Omental fat pad (tissue), 4 donors: Measurements from ENCODE around the gene TOM1L2. TPM values are rescaled to one million over a fixed set of nuclear protein-coding genes. Genes with fewer than 3 reads are reported as not detected.

Experiments used
- ATAC-seq: fragments of 150-250 bp; one replicate; pipeline ENCODE4 v1.9.1; 2016; ENCODE audit warnings: mild to moderate bottlenecking, moderate library complexity; ENCODE audit not compliant: low FRiP score
- DNase-seq: peaks from one replicate; pipeline ENCODE4 v3.0.0-alpha.2; 2019; ENCODE audit warnings: low spot score
- CTCF ChIP-seq, 3 donors: fragments of 450-650 bp; IDR thresholded peaks; one replicate each; pipeline ENCODE4 v1.5.1; 2016 to 2017; ENCODE audit warnings: antibody characterized with exemption in 3 of 3, mild to moderate bottlenecking in 3 of 3, moderate library complexity in 2 of 3
- total RNA-seq, 4 donors: library from RNA; depleted of rRNA; stranded (reverse); fragments of >200 nt; gene quantifications; one replicate each; pipeline ENCODE4 v1.1.0, GENCODE V29; 2016

The TOM1L2 gene
- total RNA-seq, 4 donors from 2014 or later, result 25.9 to 30.3 (median 27.6) TPM

- no peak for ATAC-seq
- no peak for TF ChIP-seq CTCF (IDR thresholded peaks at IDR 0.05)
- no peak for DNase-seq
Observed at GRCh38 chr17:17842111-17842876, 129.9 kb downstream of the TOM1L2 start.

GRCh38 chr17:17841601-17842025 is 130.6 kb downstream of the TOM1L2 start:
- no peak for TF ChIP-seq CTCF (IDR thresholded peaks at IDR 0.05)
- no peak for DNase-seq

GRCh38 chr17:17840751-17841591 is 131.2 kb downstream of the TOM1L2 start:
- no peak for DNase-seq
- ATAC-seq, result no peak
- TF ChIP-seq CTCF (IDR thresholded peaks at IDR 0.05), result no peak

More at GRCh38 chr17:17841601-17842025, 130.6 kb downstream of the TOM1L2 start:
- ATAC-seq, result no peak

GRCh38 chr17:17839791-17840707 is 132.2 kb downstream of the TOM1L2 start:
- peak; percentile 68 for ATAC-seq
- no peak for TF ChIP-seq CTCF (IDR thresholded peaks at IDR 0.05)
- DNase-seq, result peak; percentile 58

- TF ChIP-seq CTCF (IDR thresholded peaks at IDR 0.05), result no peak
- no peak for DNase-seq
Observed at GRCh38 chr17:17837966-17838962, 133.9 kb downstream of the TOM1L2 start.

More at GRCh38 chr17:17837966-17838962, 133.9 kb downstream of the TOM1L2 start:
- ATAC-seq, result no peak
